ENCODE results near the gene ZNF865.
A peak's percentile ranks its signal among the peaks of the same experiment; 100 is the strongest.

The ZNF865 gene

GRCh38 chr19:55635334-55635717, 29.9 kb downstream of the ZNF865 start:
- no peak for TF ChIP-seq EZH2phosphoT487 (conservative IDR thresholded peaks at IDR 0.05; ENCODE audit: low read length)
- TF ChIP-seq, protein P1, sequence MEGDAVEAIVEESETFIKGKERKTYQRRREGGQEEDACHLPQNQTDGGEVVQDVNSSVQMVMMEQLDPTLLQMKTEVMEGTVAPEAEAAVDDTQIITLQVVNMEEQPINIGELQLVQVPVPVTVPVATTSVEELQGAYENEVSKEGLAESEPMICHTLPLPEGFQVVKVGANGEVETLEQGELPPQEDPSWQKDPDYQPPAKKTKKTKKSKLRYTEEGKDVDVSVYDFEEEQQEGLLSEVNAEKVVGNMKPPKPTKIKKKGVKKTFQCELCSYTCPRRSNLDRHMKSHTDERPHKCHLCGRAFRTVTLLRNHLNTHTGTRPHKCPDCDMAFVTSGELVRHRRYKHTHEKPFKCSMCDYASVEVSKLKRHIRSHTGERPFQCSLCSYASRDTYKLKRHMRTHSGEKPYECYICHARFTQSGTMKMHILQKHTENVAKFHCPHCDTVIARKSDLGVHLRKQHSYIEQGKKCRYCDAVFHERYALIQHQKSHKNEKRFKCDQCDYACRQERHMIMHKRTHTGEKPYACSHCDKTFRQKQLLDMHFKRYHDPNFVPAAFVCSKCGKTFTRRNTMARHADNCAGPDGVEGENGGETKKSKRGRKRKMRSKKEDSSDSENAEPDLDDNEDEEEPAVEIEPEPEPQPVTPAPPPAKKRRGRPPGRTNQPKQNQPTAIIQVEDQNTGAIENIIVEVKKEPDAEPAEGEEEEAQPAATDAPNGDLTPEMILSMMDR (IDR thresholded peaks at IDR 0.05; ENCODE audit: insufficient read depth, low read length, poor library complexity, severe bottlenecking) = no peak
- H3F3A ChIP-seq (ENCODE audit: insufficient read depth) = peaks cover 11% of the 10 kb centered on the region
- no peaks in the 10 kb centered on the region for H3K9me3 ChIP-seq (ENCODE audit: insufficient read depth, low read length)
- no peaks in the 10 kb centered on the region for H3K27me3 ChIP-seq (ENCODE audit: low read length)
- peak overlapping the region; percentile 95 for H3K9ac ChIP-seq (ENCODE audit: low read length)
- peak overlapping the region; percentile 38 for H3K27ac ChIP-seq (ENCODE audit: low read depth, low read length)
- peak overlapping the region; percentile 71 for H3K4me3 ChIP-seq (ENCODE audit: insufficient read depth, low read length, poor library complexity, severe bottlenecking)
- peak overlapping the region; percentile 93 for H3K4me2 ChIP-seq (ENCODE audit: low read depth, low read length, poor library complexity, severe bottlenecking)
- no peaks in the 10 kb centered on the region for H3K36me3 ChIP-seq (ENCODE audit: low read length)
- no peaks in the 10 kb centered on the region for H4K20me1 ChIP-seq (ENCODE audit: low read depth, low read length)
- no peaks in the 10 kb centered on the region for H3K9me2 ChIP-seq (replicated peaks; ENCODE audit: insufficient read depth, low read length)
- peaks cover 26% of the 10 kb centered on the region for H3K79me2 ChIP-seq (ENCODE audit: insufficient read depth, low read length)
- no peak overlapping the region for H2AFZ ChIP-seq (ENCODE audit: low read depth, low read length, severe bottlenecking)

DNA sequence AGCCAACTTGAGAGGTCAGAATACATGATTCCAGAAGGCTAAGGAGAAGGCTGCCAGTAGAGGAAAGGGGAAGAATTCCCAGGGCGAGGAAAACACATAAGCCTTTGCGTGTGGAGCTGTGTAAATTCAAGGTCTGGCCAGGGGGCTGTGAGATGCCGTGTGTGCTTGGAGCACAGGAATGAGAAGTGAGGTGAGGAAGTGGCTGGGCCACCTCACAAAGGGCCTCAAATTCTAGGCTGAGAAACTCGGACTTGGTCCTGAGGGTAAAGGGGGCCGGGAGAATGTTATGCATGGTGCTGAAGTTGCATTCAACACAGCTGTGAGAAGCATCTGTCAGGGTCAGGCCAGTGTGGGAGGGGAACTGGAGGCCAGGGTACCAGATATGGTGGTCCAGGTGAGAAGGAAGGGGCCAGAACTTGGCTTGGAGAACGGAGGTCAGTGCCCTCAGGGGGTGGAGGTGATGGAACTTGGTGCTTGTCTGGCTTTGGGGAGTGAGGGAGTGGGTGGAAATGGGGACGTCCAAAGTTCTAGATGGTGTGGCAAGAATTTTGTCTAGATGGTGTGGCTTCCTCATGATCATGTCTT, 30.5 kb downstream of the ZNF865 start:
- peak overlapping the region; percentile 95 for H3K9ac ChIP-seq (ENCODE audit: low read length)
- no peaks in the 10 kb centered on the region for H3K9me2 ChIP-seq (replicated peaks; ENCODE audit: insufficient read depth, low read length)
- no peaks in the 10 kb centered on the region for H3K9me3 ChIP-seq (ENCODE audit: insufficient read depth, low read length)
- no peaks in the 10 kb centered on the region for H4K20me1 ChIP-seq (ENCODE audit: low read depth, low read length)
- H3K27me3 ChIP-seq (ENCODE audit: low read length) = no peaks in the 10 kb centered on the region
- no peak overlapping the region for H3K27ac ChIP-seq (ENCODE audit: low read depth, low read length)
- no peaks in the 10 kb centered on the region for H3K36me3 ChIP-seq (ENCODE audit: low read length)
- peak overlapping the region; percentile 71 for H3K4me3 ChIP-seq (ENCODE audit: insufficient read depth, low read length, poor library complexity, severe bottlenecking)
- H3F3A ChIP-seq (ENCODE audit: insufficient read depth) = peaks cover 15% of the 10 kb centered on the region
- H2AFZ ChIP-seq (ENCODE audit: low read depth, low read length, severe bottlenecking) = no peak overlapping the region
- peak overlapping the region; percentile 93 for H3K4me2 ChIP-seq (ENCODE audit: low read depth, low read length, poor library complexity, severe bottlenecking)
- peaks cover 26% of the 10 kb centered on the region for H3K79me2 ChIP-seq (ENCODE audit: insufficient read depth, low read length)
- TF ChIP-seq, protein P1 (IDR thresholded peaks at IDR 0.05; ENCODE audit: insufficient read depth, low read length, poor library complexity, severe bottlenecking) = no peak
- TF ChIP-seq EZH2phosphoT487 (conservative IDR thresholded peaks at IDR 0.05; ENCODE audit: low read length) = no peak

- peak overlapping the region; percentile 93 for H3K4me2 ChIP-seq (ENCODE audit: low read depth, low read length, poor library complexity, severe bottlenecking)
- H3K27ac ChIP-seq (ENCODE audit: low read depth, low read length) = no peak overlapping the region
- TF ChIP-seq, protein P1 (IDR thresholded peaks at IDR 0.05; ENCODE audit: insufficient read depth, low read length, poor library complexity, severe bottlenecking) = no peak
- no peak for TF ChIP-seq EZH2phosphoT487 (conservative IDR thresholded peaks at IDR 0.05; ENCODE audit: low read length)
- H3K27me3 ChIP-seq (ENCODE audit: low read length) = no peaks in the 10 kb centered on the region
- H4K20me1 ChIP-seq (ENCODE audit: low read depth, low read length) = no peaks in the 10 kb centered on the region
- no peaks in the 10 kb centered on the region for H3K36me3 ChIP-seq (ENCODE audit: low read length)
- no peak overlapping the region for H3K4me3 ChIP-seq (ENCODE audit: insufficient read depth, low read length, poor library complexity, severe bottlenecking)
- peak overlapping the region; percentile 95 for H3K9ac ChIP-seq (ENCODE audit: low read length)
- H3K79me2 ChIP-seq (ENCODE audit: insufficient read depth, low read length) = peaks cover 26% of the 10 kb centered on the region
- H3K9me2 ChIP-seq (replicated peaks; ENCODE audit: insufficient read depth, low read length) = no peaks in the 10 kb centered on the region
- no peak overlapping the region for H2AFZ ChIP-seq (ENCODE audit: low read depth, low read length, severe bottlenecking)
- H3K9me3 ChIP-seq (ENCODE audit: insufficient read depth, low read length) = no peaks in the 10 kb centered on the region
- peaks cover 20% of the 10 kb centered on the region for H3F3A ChIP-seq (ENCODE audit: insufficient read depth)
Measured at GRCh38 chr19:55636723-55637122, 31.3 kb downstream of the ZNF865 start.

Measured in SU-DHL-6 (cell line).